Astrocyte (in vitro differentiated cells and primary cell): ENCODE data around the gene DOCK11. TPM values are rescaled to one million over a fixed set of nuclear protein-coding genes. Genes with fewer than 3 reads are reported as not detected.

ENCODE experiments used
- DNase-seq: peaks from one replicate; pipeline ENCODE4 v3.0.0-alpha.2; 2010; ENCODE audit warnings: low read depth
- FAIRE-seq: peaks from 2 replicates; lab custom pipeline; 2011; peaks lifted over from hg19 to GRCh38; lab: Jason Lieb, UNC
- H2AFZ ChIP-seq: 2 replicates; pipeline ENCODE4 v1.6.0; 2012; ENCODE audit warnings: low read depth, low read length, inconsistent platforms
- H3K27ac ChIP-seq: 2 replicates; pipeline ENCODE4 v1.5.1; 2011; ENCODE audit warnings: low read depth, low read length, inconsistent platforms
- H3K27me3 ChIP-seq: 2 replicates; pipeline ENCODE4 v1.6.0; 2011; ENCODE audit warnings: low read length, inconsistent platforms; ENCODE audit not compliant: insufficient read depth
- H3K36me3 ChIP-seq: 2 replicates; pipeline ENCODE4 v1.5.1; 2011; ENCODE audit warnings: low read length, inconsistent platforms; ENCODE audit not compliant: insufficient read depth
- H3K4me1 ChIP-seq: 2 replicates; pipeline ENCODE4 v1.5.1; 2011; ENCODE audit warnings: low read length, inconsistent platforms; ENCODE audit not compliant: insufficient read depth
- H3K4me2 ChIP-seq: 2 replicates; pipeline ENCODE4 v1.6.0; 2012; ENCODE audit warnings: low read length, inconsistent platforms
- H3K4me3 ChIP-seq: 2 replicates; pipeline ENCODE4 v1.5.1; 2011; ENCODE audit warnings: low read depth, mild to moderate bottlenecking, low read length, inconsistent platforms; ENCODE audit not compliant: insufficient read depth
- H3K79me2 ChIP-seq: 2 replicates; pipeline ENCODE4 v1.6.0; 2012; ENCODE audit warnings: mild to moderate bottlenecking, low read length, inconsistent platforms; ENCODE audit not compliant: insufficient read depth
- H3K9ac ChIP-seq: 2 replicates; pipeline ENCODE4 v1.6.0; 2012; ENCODE audit warnings: mild to moderate bottlenecking, low read length, inconsistent platforms
- H3K9me3 ChIP-seq: 2 replicates; pipeline ENCODE4 v1.5.1; 2012; ENCODE audit warnings: low read depth, mild to moderate bottlenecking, low read length, inconsistent platforms; ENCODE audit not compliant: insufficient read depth
- H4K20me1 ChIP-seq: 2 replicates; pipeline ENCODE4 v1.6.0; 2012; ENCODE audit warnings: low read length, inconsistent platforms; ENCODE audit not compliant: insufficient read depth
- H3K27ac Mint-ChIP-seq: one replicate; pipeline ENCODE4 v1.8.0; 2021; ENCODE audit warnings: mild to moderate bottlenecking, mixed read lengths; ENCODE audit not compliant: unreplicated experiment
- H3K27me3 Mint-ChIP-seq: one replicate; pipeline ENCODE4 v1.8.0; 2021; ENCODE audit warnings: low read depth, mixed read lengths; ENCODE audit not compliant: unreplicated experiment
- H3K36me3 Mint-ChIP-seq: one replicate; pipeline ENCODE4 v1.8.0; 2021; ENCODE audit warnings: low read depth, mixed read lengths; ENCODE audit not compliant: unreplicated experiment
- H3K4me1 Mint-ChIP-seq: one replicate; pipeline ENCODE4 v1.8.0; 2021; ENCODE audit warnings: low read depth, mixed read lengths; ENCODE audit not compliant: unreplicated experiment
- H3K4me3 Mint-ChIP-seq: one replicate; pipeline ENCODE4 v1.8.0; 2021; ENCODE audit warnings: mild to moderate bottlenecking, moderate library complexity, mixed read lengths; ENCODE audit not compliant: unreplicated experiment
- H3K9me3 Mint-ChIP-seq: one replicate; pipeline ENCODE4 v1.8.0; 2021; ENCODE audit warnings: mild to moderate bottlenecking, mixed read lengths; ENCODE audit not compliant: unreplicated experiment
- EZH2 ChIP-seq: IDR thresholded peaks from 2 replicates; pipeline ENCODE4 v1.6.1; 2012; ENCODE audit warnings: mild to moderate bottlenecking, low read length, inconsistent platforms; ENCODE audit not compliant: insufficient read depth
- total RNA-seq: library from RNA; stranded (reverse); gene quantifications from 2 replicates; pipeline ENCODE4 v1.2.1, GENCODE V29; 2021
- TF ChIP-seq, protein P1 (sequence below): IDR thresholded peaks from 2 replicates; pipeline ENCODE4 v1.5.1; 2011; ENCODE audit warnings: low read depth, mild to moderate bottlenecking, inconsistent platforms, low read length, moderate library complexity; ENCODE audit not compliant: insufficient read depth

The DOCK11 gene
- total RNA-seq, 1 donor from 2014 or later: 4.7 TPM

DNA sequence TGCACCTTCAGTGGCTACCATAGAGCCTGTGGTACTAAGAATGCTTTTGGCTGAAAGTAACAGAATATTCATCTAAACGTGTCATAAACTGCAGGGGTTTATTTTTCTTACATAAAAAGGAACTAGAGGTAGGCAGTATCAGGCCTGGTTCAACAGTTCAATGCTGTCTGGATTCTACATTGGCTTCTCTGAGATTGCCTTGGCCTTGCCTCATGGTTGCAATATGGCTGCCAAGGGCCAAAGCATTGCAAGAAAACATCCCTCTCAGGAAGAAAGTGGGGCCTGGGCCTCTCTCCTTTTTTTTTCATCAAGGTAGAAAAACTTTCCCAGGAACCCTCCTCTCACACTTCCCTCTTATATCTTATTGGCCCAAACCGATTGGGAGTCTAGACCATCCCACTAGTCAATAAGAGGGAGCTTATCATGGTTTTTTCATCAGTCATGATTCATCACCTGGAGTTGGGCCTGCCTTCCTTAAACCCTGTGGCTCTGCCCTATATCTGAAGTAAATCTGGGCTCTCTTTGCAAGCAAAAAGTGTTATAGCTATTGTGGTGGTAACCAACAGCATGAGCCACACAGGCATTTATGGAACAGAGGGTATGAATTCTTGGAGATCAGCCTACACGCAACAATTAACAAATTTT, 1.8 kb upstream of the DOCK11 start:
- H3K27ac Mint-ChIP-seq: no peak overlapping the region
- H3K4me3 ChIP-seq: no peak overlapping the region
- no peak overlapping the region for H3K9ac ChIP-seq
- no peaks in the 10 kb centered on the region for H3K9me3 ChIP-seq
- no peaks in the 10 kb centered on the region for H3K79me2 ChIP-seq
- H3K27me3 Mint-ChIP-seq: peaks cover 7% of the 10 kb centered on the region
- FAIRE-seq (peak; percentile 17), DNase-seq (no peak)
- TF ChIP-seq, protein P1, sequence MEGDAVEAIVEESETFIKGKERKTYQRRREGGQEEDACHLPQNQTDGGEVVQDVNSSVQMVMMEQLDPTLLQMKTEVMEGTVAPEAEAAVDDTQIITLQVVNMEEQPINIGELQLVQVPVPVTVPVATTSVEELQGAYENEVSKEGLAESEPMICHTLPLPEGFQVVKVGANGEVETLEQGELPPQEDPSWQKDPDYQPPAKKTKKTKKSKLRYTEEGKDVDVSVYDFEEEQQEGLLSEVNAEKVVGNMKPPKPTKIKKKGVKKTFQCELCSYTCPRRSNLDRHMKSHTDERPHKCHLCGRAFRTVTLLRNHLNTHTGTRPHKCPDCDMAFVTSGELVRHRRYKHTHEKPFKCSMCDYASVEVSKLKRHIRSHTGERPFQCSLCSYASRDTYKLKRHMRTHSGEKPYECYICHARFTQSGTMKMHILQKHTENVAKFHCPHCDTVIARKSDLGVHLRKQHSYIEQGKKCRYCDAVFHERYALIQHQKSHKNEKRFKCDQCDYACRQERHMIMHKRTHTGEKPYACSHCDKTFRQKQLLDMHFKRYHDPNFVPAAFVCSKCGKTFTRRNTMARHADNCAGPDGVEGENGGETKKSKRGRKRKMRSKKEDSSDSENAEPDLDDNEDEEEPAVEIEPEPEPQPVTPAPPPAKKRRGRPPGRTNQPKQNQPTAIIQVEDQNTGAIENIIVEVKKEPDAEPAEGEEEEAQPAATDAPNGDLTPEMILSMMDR: no peak
- no peak for TF ChIP-seq EZH2
- H3K9me3 Mint-ChIP-seq: no peaks in the 10 kb centered on the region
- H3K27me3 ChIP-seq: no peaks in the 10 kb centered on the region
- H4K20me1 ChIP-seq: no peaks in the 10 kb centered on the region
- no peak overlapping the region for H3K4me2 ChIP-seq
- peaks cover 9% of the 10 kb centered on the region for H3K4me1 ChIP-seq
- H3K36me3 Mint-ChIP-seq: no peaks in the 10 kb centered on the region
- H3K27ac ChIP-seq: no peak overlapping the region
- no peak overlapping the region for H3K4me3 Mint-ChIP-seq
- H3K36me3 ChIP-seq: no peaks in the 10 kb centered on the region
- no peaks in the 10 kb centered on the region for H3K4me1 Mint-ChIP-seq
- H2AFZ ChIP-seq: no peak overlapping the region

DNA sequence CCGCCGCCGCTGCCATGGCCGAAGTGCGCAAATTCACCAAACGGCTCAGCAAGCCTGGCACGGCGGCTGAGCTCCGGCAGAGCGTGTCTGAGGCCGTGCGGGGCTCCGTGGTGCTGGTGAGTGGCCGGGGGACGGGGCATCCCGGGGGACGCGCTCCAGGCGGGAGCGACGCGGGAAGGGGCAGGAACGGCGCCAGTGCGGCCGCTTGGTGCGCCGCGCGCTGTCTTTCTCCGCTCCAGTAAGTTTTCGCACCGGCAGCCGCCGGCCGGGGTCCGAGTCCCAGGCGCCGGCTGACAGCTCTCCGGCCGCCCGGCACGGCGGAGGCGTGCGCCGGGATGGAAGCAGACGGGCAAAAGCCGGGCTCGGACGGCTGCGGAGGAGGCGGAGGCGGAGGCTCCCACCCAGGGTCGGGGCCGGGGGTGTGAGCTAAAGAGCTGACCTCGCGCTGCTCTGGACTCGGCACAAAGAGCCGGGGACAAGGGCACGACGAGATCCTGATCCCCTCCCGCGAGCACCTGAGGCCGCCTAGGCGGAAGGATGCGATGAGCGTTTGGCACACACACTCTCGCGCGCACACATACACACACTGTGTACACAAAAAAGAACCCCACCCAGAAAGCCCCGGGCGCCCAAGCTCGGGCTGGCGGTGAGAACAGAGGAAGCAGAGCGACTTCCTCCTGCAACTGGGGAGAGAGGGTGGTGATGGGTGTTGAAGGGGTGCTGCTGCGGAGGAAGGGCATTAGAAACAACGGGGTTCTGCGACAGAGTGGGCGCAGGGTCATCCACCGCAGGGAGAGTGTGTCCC, 545 bp downstream of the DOCK11 start:
- H3K9me3 Mint-ChIP-seq: no peaks in the 10 kb centered on the region
- H3K27ac Mint-ChIP-seq: no peak overlapping the region

More for the DNA sequence above, 545 bp downstream of the DOCK11 start:
- H4K20me1 ChIP-seq: no peaks in the 10 kb centered on the region
- peak overlapping the region; percentile 94 for H3K4me2 ChIP-seq
- H3K4me3 ChIP-seq: peak overlapping the region; percentile 71
- peak overlapping the region; percentile 73 for H3K9ac ChIP-seq
- H3K79me2 ChIP-seq: no peaks in the 10 kb centered on the region
- H3K4me1 Mint-ChIP-seq: no peaks in the 10 kb centered on the region
- peak overlapping the region; percentile 86 for H3K4me3 Mint-ChIP-seq
- TF ChIP-seq, protein P1: no peak
- TF ChIP-seq EZH2: no peak
- H3K36me3 ChIP-seq: no peaks in the 10 kb centered on the region
- DNase-seq: no peak
- no peak overlapping the region for H3K27ac ChIP-seq
- peak overlapping the region; percentile 85 for H2AFZ ChIP-seq
- FAIRE-seq: no peak
- no peaks in the 10 kb centered on the region for H3K9me3 ChIP-seq
- peaks cover 9% of the 10 kb centered on the region for H3K4me1 ChIP-seq
- peaks cover 7% of the 10 kb centered on the region for H3K27me3 Mint-ChIP-seq
- H3K36me3 Mint-ChIP-seq: no peaks in the 10 kb centered on the region
- H3K27me3 ChIP-seq: no peaks in the 10 kb centered on the region
